Measurements from ENCODE around the gene RPRML. TPM values are rescaled to one million over a fixed set of nuclear protein-coding genes. Genes with fewer than 3 reads are reported as not detected.
A peak's percentile ranks its signal among the peaks of the same experiment; 100 is the strongest.

The RPRML gene
- total and polyA plus RNA-seq, 10 donors = not detected

DNA sequence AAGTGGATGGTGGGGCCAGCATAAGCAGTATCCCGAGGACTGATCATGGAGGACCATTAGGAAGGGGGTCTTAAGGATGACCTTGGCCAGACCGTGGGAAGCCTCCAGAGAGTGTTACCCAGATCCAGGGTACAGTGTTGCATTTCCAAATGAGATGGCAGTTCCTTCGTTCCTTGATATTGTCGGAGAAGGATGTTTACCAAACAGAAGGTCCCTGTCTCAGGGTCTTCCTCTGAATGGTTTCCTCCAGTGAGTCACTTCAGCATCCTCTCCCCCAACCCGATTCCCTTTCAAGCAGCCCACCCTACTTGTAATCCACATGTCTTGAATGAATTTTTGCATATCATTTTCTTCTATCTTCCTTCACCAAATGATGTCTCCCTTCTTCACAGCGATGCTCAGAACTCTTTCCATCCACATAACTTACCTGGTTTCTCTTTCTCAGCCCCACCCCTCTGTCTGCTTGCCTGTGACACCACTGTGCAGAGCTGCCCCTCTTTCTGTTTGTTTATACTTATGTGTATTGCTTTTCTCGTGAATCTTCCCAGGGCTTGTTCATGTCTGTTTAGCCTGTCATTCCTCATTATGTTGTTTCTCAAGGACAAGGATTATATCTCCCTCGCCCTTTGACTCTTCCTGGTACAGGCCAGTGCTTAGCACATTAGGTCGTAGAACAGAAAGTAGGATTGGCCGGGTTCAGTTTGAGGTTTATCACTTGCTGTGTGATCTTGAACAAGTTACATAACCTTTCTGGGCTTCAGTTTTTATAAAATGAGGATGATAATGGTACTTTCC is 50.4 kb downstream of the RPRML start:
- TF ChIP-seq POLR2AphosphoS5 (IDR thresholded peaks at IDR 0.05) (no peak), CTCF (IDR thresholded peaks at IDR 0.05 in 8 of 11, conservative IDR thresholded peaks at IDR 0.05 in 3 of 11) (no peak), POLR2A (IDR thresholded peaks at IDR 0.05) (no peak)
- H3K4me3 ChIP-seq = no peak overlapping the region
- peaks cover 25 to 75% (median 64%) of the 10 kb centered on the region in 6 donors for H3K4me1 ChIP-seq
- WGBS, 5 donors = 73 to 84% (median 77%) methylated on average over 10 of the region's 10 CpGs
- H3K9me3 ChIP-seq = no peaks in the 10 kb centered on the region
- intact Hi-C loops (cut with DNase I; ENCODE audit: low total_unique reads) = no loop called here
- DNase-seq = no peak
- no peaks in the 10 kb centered on the region for H3K27me3 ChIP-seq (replicated peaks in 1 of 7)
- H3K27ac ChIP-seq = peak overlapping the region in 2 of 8 donors; percentile 28 to 45
- peaks cover 11 to 66% (median 45%) of the 10 kb centered on the region in 6 donors for H3K36me3 ChIP-seq

Small RNAs within 50 kb of the gene (microRNA-seq; reads per million reads assigned to microRNA genes)
- gene MIR5089 = 0 reads per million in 3 donors

Small RNAs within 50 kb of the gene (small RNA-seq; reads per million reads assigned to genes)
- 0 reads per million in 4 donors for gene MIR5089

Other genes starting within 250 kb of the RPRML start
- gene WNT3, start 160.6 kb downstream of the RPRML start, total RNA-seq = under 1 TPM; 0.32 to 0.94 (median 0.66) TPM
- gene WNT3, start 160.6 kb downstream of the RPRML start, polyA plus RNA-seq = under 1 TPM; 0.63 to 0.74 (median 0.67) TPM
- gene WNT9B, start 127.7 kb downstream of the RPRML start, total RNA-seq = 10 to 100 TPM in 1 of 7 donors, 1 to 10 TPM in 2, under 1 TPM in 4; 0.66 to 13.4 (median 0.80) TPM
- gene WNT9B, start 127.7 kb downstream of the RPRML start, polyA plus RNA-seq = under 1 TPM; 0.03 to 0.29 (median 0.11) TPM
- 100 to 1,000 TPM in 1 of 7 donors, 10 to 100 TPM in 6; 63.7 to 114 (median 87.2) TPM for gene GOSR2, start 56.1 kb downstream of the RPRML start, total RNA-seq
- 10 to 100 TPM; 19.2 to 35.2 (median 19.8) TPM for gene GOSR2, start 56.1 kb downstream of the RPRML start, polyA plus RNA-seq
- gene CDC27, start 210.0 kb upstream of the RPRML start, total RNA-seq = 10 to 100 TPM; 57.6 to 94.5 (median 82.2) TPM
- 10 to 100 TPM; 14.0 to 21.3 (median 15.0) TPM for gene CDC27, start 210.0 kb upstream of the RPRML start, polyA plus RNA-seq
- 1 to 10 TPM in 5 of 7 donors, under 1 TPM in 2; 0.55 to 8.3 (median 3.9) TPM for gene MYL4, start 230.1 kb upstream of the RPRML start, total RNA-seq
- 1 to 10 TPM in 1 of 3 donors, under 1 TPM in 2; 0.39 to 1.6 (median 0.63) TPM for gene MYL4, start 230.1 kb upstream of the RPRML start, polyA plus RNA-seq

Measured in spleen (tissue), 11 donors.